ENCODE results near the gene PAX7.

PAX7 gene

DNA sequence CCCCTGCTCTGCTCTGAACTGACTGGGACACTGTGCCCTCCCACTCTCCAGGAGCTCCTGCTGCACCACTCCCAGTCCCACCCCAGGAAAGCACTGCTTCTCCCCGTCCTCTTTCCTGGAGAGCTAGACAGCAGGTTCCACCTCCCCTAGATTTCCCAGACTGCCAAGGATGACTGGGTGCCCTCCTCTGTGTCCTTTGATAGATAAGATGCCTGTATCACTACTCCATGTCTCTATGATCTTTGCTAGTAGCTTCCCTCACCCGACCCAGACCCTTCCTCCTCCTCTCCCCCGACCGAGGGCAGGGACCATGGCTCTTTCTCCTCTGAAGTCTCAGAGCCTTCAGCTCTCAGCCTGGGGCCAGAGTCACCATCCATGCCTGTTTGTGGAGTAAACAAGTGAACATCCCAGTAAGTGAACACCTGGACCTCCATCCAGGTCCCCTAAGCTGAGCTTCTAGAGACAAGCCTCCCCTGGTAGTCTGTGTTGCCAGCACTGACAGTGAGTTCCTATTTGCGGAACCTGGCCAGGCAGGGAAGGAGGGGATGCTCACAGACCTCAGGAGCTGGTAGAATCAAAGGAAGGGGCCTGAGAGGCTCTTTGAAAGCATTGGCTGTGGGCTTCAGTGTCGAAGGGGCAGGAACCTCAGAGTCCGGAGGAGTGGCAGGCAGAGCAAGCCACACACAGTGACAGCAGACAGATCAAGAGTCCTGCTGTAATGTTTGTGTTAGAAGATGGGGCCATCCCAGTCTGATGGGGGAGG is 104.0 kb downstream of the PAX7 start:
- H3K9me3 ChIP-seq (ENCODE audit: insufficient read depth, low read length, severe bottlenecking) = no peaks in the 10 kb centered on the region
- no peak for ATAC-seq (ENCODE audit: insufficient read depth, low read depth)
- peaks cover 17% of the 10 kb centered on the region; the same call in 1 of the 2 replicates for H4K20me1 ChIP-seq (ENCODE audit: insufficient read depth, low read length)
- H3K36me3 ChIP-seq (ENCODE audit: insufficient read depth, low read length) = no peaks in the 10 kb centered on the region
- no peak for TF ChIP-seq EZH2 (IDR thresholded peaks at IDR 0.05; ENCODE audit: borderline replicate concordance, low read depth, low read length, severe bottlenecking)
- TF ChIP-seq CTCF (IDR thresholded peaks at IDR 0.05; ENCODE audit: borderline replicate concordance, extremely low read depth, low read length, poor library complexity, severe bottlenecking) = no peak
- no peak overlapping the region for H3K9ac ChIP-seq (ENCODE audit: low read depth, low read length)
- no peak overlapping the region for H2AFZ ChIP-seq (ENCODE audit: low read depth, low read length)
- DNase-seq = no peak
- peaks cover 21% of the 10 kb centered on the region for H3K27me3 ChIP-seq (ENCODE audit: insufficient read depth, low read length, poor library complexity)
- no peaks in the 10 kb centered on the region for H3K79me2 ChIP-seq (ENCODE audit: insufficient read depth, low read length)
- no peak overlapping the region for H3K4me3 ChIP-seq (ENCODE audit: low read depth in 1 of 2, low read length in 2 of 2)
- H3K27ac ChIP-seq (ENCODE audit: low read length) = no peak overlapping the region
- H3K4me1 ChIP-seq (ENCODE audit: insufficient read depth, low read length) = no peaks in the 10 kb centered on the region
- no peak overlapping the region for H3K4me2 ChIP-seq (ENCODE audit: insufficient read depth, low read length)

DNA sequence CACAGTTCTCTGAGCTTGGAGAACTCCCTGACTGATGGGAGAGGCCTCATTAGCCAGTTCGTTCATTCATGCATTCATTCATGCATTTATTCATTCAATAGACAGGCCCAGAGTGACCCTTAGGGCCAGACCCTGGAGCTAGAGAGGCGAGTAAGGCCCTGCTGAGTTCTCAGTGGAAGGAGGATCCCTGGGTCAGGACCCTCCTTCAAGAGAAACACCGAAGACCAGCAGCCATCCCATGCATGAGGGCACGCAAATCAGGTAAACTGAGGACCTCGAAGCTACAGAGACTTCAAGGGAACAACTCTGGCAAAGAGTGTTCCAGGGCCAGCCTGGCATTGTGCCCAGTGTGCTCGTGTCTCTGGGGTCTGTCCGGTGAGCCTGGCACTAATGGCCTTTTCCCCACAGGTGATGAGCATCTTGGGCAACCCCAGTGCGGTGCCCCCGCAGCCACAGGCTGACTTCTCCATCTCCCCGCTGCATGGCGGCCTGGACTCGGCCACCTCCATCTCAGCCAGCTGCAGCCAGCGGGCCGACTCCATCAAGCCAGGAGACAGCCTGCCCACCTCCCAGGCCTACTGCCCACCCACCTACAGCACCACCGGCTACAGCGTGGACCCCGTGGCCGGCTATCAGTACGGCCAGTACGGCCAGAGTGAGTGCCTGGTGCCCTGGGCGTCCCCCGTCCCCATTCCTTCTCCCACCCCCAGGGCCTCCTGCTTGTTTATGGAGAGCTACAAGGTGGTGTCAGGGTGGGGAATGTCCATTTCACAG is 104.8 kb downstream of the PAX7 start:
- no peak overlapping the region for H3K27ac ChIP-seq (ENCODE audit: low read length)
- no peak overlapping the region for H3K4me2 ChIP-seq (ENCODE audit: insufficient read depth, low read length)
- no peaks in the 10 kb centered on the region for H3K4me1 ChIP-seq (ENCODE audit: insufficient read depth, low read length)
- no peak overlapping the region for H3K4me3 ChIP-seq (ENCODE audit: low read depth in 1 of 2, low read length in 2 of 2)
- H3K27me3 ChIP-seq (ENCODE audit: insufficient read depth, low read length, poor library complexity) = peaks cover 21% of the 10 kb centered on the region
- H3K36me3 ChIP-seq (ENCODE audit: insufficient read depth, low read length) = no peaks in the 10 kb centered on the region
- no peak overlapping the region for H2AFZ ChIP-seq (ENCODE audit: low read depth, low read length)
- DNase-seq (no peak), ATAC-seq (ENCODE audit: insufficient read depth, low read depth) (no peak)
- TF ChIP-seq CTCF (IDR thresholded peaks at IDR 0.05; ENCODE audit: borderline replicate concordance, extremely low read depth, low read length, poor library complexity, severe bottlenecking) = no peak
- TF ChIP-seq EZH2 (IDR thresholded peaks at IDR 0.05; ENCODE audit: borderline replicate concordance, low read depth, low read length, severe bottlenecking) = no peak
- H3K9ac ChIP-seq (ENCODE audit: low read depth, low read length) = no peak overlapping the region
- H3K9me3 ChIP-seq (ENCODE audit: insufficient read depth, low read length, severe bottlenecking) = no peaks in the 10 kb centered on the region
- peaks cover 17% of the 10 kb centered on the region; the same call in 1 of the 2 replicates for H4K20me1 ChIP-seq (ENCODE audit: insufficient read depth, low read length)
- H3K79me2 ChIP-seq (ENCODE audit: insufficient read depth, low read length) = no peaks in the 10 kb centered on the region

DNA sequence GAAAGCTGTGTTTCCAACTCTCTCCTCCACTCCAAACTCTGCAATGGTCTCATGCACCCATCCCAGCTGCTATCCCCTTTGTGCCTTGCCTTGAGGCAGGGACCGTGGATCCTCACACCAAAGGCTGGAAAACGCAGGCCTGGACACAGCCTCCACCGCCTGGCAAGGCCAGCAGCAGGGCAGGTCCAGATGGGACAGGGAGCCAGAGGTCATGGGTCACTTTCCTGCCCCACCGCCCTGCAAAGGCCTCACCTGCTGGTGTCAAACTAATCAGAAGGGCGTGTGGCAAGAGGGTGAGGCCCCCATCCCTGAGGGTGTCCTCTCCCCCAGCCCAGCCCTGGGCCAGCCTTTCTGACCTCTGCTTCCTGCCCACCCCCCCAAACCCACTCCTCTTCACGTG is 106.3 kb downstream of the PAX7 start:
- no peak overlapping the region for H3K27ac ChIP-seq (ENCODE audit: low read length)
- no peaks in the 10 kb centered on the region for H3K79me2 ChIP-seq (ENCODE audit: insufficient read depth, low read length)
- no peak overlapping the region for H3K4me2 ChIP-seq (ENCODE audit: insufficient read depth, low read length)
- no peaks in the 10 kb centered on the region for H3K4me1 ChIP-seq (ENCODE audit: insufficient read depth, low read length)
- H3K4me3 ChIP-seq (ENCODE audit: low read depth in 1 of 2, low read length in 2 of 2) = no peak overlapping the region
- H4K20me1 ChIP-seq (ENCODE audit: insufficient read depth, low read length) = peaks cover 17% of the 10 kb centered on the region; the same call in 1 of the 2 replicates
- no peak overlapping the region for H2AFZ ChIP-seq (ENCODE audit: low read depth, low read length)
- ATAC-seq (ENCODE audit: insufficient read depth, low read depth) (no peak), DNase-seq (no peak)
- H3K9me3 ChIP-seq (ENCODE audit: insufficient read depth, low read length, severe bottlenecking) = no peaks in the 10 kb centered on the region
- H3K27me3 ChIP-seq (ENCODE audit: insufficient read depth, low read length, poor library complexity) = peaks cover 21% of the 10 kb centered on the region
- no peak overlapping the region for H3K9ac ChIP-seq (ENCODE audit: low read depth, low read length)
- TF ChIP-seq EZH2 (IDR thresholded peaks at IDR 0.05; ENCODE audit: borderline replicate concordance, low read depth, low read length, severe bottlenecking) (no peak), CTCF (IDR thresholded peaks at IDR 0.05; ENCODE audit: borderline replicate concordance, extremely low read depth, low read length, poor library complexity, severe bottlenecking) (no peak)
- no peaks in the 10 kb centered on the region for H3K36me3 ChIP-seq (ENCODE audit: insufficient read depth, low read length)
